HG03097 (cell line): Measurements from ENCODE around the gene SOX9.

Source experiments
- ATAC-seq: cut with Tn5 transposase; IDR thresholded peaks from one replicate; pipeline ENCODE4 v1.9.1; 2021; ENCODE audit not compliant: unreplicated experiment, low FRiP score

Gene SOX9

DNA sequence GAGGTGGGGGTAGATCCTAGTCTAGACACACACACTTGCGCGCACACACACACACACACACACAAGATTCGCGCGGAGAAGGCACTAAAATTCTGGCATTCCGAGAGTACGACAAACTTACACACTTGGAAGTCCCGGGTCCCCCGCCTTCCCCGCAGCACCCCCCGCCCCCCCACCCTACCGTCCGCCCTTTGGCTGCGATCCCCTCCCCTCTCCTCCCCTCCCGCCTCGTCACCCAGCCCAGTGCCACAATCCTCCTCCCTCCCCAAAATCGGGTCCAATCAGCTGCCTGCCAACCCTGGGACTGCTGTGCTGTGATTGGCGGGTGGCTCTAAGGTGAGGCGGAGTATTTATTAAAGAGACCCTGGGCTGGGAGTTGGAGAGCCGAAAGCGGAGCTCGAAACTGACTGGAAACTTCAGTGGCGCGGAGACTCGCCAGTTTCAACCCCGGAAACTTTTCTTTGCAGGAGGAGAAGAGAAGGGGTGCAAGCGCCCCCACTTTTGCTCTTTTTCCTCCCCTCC, at the start of gene SOX9:
Gene SOX9, plus strand, starts transcription at position 379 of the 522 bp plus-strand sequence. CDS start 372 bp downstream, outside the sequence.
- ATAC-seq: peak; percentile 80

DNA sequence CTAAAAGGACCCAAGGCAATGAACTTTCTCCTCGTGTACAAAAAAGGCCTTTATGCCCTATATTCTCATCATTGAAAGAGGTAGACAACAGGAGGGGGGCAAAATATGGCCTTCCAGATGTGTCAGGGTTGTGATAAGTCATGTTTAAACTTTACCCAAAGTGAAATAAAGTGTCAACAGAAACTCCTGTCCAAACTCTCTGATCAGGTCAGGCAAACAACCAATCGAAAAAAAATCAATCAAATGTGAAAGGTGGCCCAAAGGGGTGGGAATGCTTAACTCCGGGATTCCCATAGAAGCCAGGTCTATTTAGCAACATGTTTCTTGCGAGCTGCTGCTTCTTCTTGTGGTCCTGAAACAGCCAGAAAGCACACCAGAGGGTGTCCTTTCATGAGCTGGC, 49.5 kb upstream of the SOX9 start:
- no peak for ATAC-seq

GRCh38 chr17:72075995-72076677, 44.7 kb upstream of the SOX9 start:
- no peak for ATAC-seq

DNA sequence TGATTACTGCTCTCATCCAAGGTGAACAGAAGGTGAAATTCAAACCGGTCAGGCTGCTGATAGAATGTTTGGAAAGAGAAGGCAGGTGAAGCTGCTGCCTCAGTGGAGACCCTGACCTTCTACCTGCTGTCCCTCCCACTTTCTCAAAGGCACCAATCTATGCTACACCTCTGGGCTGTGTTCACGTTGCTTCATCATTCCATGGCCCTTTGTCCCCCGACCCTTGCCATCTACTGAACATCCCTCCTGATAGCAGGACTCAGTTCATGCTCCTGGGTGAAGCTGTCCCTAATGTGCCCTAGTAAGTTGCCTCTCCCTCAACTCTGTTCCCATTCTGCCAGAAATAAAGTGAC, 44.2 kb upstream of the SOX9 start:
- ATAC-seq: no peak

DNA sequence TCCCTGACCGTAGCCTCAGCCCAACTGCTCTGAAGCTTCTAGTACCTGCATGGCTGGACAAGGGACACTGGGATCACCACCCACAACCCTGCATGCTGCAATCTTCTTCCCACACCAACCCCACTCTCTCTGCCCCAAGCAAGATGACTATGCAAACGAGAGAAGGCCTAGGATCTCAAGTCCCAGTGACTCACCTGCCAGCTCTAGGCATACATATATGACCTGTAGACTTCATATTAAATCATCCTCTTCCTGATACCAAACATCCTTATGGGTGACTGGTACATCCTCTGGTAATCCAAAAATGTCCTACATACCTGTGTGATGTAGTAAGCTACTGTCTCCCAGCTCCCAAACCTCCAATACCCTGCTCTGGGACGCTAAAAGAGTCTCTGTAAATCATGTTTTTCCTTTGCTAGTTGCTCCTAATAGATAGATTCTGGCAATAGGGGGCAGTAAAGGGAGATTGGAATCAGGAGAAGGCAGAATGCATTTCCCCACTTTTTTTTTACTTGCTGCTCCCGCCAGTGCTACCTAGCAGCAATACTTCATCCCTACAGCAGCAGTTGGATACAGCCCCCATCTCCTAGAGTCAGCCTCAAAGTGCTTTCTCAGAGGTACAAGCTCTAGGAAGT, 43.4 kb upstream of the SOX9 start:
- ATAC-seq: no peak

DNA sequence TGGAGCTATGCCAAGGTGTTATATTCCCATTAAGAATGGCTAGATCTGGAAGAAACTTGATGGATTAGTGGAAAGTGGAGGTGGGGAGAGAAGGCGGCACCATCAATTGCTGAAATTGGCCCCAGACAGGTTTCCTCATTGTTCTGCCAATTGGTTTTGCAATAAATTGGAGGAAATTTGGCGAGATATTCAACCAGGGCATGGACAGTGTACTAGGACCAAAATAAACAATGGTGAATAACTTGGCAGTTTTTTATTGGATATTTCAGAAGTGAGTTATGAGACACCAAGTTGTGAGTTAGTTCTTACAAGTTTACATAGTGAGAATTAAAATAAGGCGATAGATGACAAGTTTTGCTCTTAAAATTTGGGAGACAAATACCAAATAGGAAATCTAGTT, 41.1 kb upstream of the SOX9 start:
- ATAC-seq: no peak

- no peak for ATAC-seq
Observed at GRCh38 chr17:72087876-72088275, 32.9 kb upstream of the SOX9 start.

DNA sequence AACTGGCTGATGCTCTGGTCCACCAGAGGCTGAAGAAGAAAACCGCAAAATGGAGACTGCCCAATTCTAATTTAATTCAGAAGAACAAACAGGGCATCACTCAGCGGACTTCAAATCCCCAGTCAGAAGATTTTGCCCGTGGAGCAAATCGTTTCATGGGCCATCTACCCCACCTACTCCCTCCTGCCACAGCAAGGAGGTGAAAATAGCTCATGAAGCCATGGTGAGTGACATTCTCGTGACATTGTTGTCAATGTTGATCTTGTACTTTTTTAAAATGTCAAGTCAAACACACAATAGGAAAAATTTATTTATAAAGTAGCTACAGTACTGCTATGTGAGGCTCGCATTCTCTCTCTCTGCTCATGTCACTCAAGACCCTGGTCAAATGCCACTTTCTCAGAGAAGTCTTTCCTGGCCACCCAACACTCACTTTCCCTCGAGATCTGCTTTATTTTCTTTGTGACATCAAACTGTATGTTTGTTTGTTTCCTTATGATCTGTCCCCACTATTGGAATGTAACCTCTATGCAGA, 31.3 kb upstream of the SOX9 start:
- ATAC-seq: no peak

- ATAC-seq: no peak
Observed at GRCh38 chr17:72090108-72090507, 30.7 kb upstream of the SOX9 start.

DNA sequence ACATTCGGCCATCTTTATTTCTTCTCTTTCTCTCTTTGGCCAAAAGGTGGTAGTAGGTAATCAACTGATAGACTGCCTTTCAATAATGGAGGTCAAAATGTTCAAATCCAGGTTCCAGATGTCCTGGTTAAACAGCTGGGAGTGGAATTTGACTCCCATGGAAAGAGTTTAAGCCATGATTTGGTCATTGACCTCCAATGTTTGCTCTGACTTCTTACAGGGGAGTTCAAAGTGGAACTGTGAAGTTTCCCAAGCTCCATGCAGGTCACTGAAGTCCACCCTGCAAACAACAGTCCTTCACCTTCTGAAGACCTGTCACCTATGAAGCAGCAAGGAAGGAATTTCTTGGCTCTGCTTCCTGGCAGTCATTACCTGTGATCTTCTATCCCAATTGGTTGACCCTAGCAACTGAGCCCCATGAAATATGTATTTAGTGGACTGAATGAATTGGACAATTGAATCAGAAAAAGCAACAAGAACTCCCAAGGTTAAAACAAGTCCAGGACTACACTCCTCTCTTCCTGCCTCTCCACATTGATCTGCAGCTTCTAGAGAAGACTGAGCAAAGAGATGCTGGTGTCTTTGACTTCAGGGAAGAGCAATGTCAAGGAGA, 28.0 kb upstream of the SOX9 start:
- no peak for ATAC-seq

GRCh38 chr17:72093707-72094106, 27.1 kb upstream of the SOX9 start:
- ATAC-seq: no peak

- no peak for ATAC-seq
Observed at GRCh38 chr17:72095316-72095715, 25.5 kb upstream of the SOX9 start.

DNA sequence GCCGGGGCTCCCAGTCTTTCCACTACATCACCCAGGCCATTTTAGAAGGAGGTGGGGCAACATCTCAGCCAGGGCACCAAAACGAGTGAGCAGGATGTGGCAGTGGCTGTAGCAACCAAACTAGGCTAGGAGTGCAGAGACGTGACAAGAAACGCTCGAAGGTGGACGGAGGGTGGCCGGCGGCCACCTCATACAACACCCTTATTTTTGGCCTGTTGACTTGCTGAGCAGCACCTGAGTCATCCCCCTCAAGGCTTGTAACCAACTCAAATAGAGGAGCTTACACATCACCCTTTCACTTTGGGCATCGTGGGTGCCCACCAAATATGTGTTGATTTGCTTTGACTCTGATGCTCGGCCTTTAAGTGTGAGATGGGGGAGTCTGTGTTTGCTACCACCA, 23.7 kb upstream of the SOX9 start:
- ATAC-seq: no peak

- ATAC-seq: no peak
Observed at GRCh38 chr17:72099919-72100318, 20.9 kb upstream of the SOX9 start.

- ATAC-seq: no peak
Observed at GRCh38 chr17:72100470-72100869, 20.4 kb upstream of the SOX9 start.

DNA sequence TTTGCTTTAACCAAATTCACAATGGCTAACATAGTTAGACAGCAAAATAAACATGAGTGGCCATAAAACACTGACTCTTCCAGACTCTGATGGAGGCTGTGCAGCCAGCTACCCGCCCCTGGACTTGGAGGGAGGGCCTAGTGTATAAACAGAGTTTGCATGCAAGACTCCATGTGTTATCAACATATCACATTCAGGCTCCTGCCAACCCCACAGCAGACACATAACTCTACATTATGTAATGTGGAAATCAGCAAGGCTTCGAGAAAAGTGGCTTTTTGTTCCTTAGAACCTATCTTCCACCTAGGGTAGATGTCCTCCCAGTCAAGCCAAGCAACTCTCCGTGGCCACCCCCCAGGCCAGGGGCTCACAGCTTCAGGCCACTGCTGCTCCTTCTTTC, 19.3 kb upstream of the SOX9 start:
- ATAC-seq: no peak

DNA sequence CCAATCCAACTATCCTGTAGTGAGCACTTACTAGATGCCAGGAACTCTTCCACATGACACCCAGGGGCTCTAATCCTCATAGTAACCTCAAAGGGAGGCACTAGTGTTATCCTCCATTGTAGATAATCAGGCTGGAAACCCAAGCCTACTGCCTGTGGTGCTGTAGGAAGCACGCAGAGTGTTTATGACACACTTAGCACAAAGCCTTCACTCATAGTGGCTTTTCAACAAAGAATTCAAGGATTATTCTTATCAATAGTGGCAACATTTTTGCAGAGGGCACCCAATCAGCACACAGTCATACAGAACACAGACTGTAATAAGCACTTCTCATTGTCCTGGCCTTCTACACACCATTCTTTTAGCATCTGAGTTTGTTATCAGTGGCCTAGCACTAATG, 18.5 kb upstream of the SOX9 start:
- no peak for ATAC-seq

GRCh38 chr17:72104164-72104862, 16.5 kb upstream of the SOX9 start:
- ATAC-seq: no peak

DNA sequence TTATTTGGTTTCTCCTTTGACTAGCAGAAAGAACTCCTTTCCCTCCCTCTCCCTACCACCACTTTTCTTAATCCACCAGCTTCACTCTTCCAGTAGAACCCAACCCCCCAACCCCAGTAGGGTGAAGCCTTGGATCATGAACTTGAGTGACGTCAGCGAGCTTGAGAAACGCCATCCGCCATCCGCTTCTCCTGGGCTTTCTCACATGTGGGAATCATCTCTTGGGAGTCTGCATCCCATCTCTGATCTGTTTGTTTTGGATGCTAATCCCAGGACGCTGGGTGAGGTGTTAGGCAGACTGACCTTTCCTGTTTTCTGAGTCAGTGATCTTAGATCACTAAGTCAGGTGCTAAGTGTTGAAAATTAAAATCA, 16.0 kb upstream of the SOX9 start:
- ATAC-seq: no peak

DNA sequence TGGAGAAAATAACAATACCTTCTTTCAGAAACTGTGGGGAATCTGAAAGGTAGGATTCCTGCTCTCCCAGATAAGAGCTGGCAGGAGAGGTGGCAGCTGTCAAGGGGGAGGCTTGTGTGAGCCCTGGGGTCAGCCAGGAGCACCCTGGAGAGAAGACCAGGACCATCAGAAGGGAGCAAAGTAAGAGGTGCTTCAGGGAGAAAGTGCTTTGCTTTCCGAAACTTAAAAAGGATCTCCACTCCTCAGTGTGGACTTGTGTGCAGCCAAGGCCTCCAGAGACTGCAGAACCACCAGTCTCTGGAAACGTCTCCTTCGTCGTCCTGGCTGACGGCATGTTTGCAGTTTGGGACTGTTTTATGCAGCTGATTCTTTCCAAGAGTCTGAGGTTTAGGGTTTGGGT, 13.7 kb upstream of the SOX9 start:
- ATAC-seq: no peak
